AG09319 (cell line): ENCODE results near the gene CFAP46.

Source experiments
- DNase-seq: peaks from one replicate; pipeline ENCODE4 v3.0.0-alpha.2; 2010; ENCODE audit warnings: low read depth; ENCODE audit errors: extremely low read depth
- TF ChIP-seq, protein P1 (sequence below): IDR thresholded peaks from 2 replicates; pipeline ENCODE4 v1.5.1; 2011; ENCODE audit warnings: low read depth, mild to moderate bottlenecking, inconsistent platforms, low read length, moderate library complexity

The CFAP46 gene

DNA sequence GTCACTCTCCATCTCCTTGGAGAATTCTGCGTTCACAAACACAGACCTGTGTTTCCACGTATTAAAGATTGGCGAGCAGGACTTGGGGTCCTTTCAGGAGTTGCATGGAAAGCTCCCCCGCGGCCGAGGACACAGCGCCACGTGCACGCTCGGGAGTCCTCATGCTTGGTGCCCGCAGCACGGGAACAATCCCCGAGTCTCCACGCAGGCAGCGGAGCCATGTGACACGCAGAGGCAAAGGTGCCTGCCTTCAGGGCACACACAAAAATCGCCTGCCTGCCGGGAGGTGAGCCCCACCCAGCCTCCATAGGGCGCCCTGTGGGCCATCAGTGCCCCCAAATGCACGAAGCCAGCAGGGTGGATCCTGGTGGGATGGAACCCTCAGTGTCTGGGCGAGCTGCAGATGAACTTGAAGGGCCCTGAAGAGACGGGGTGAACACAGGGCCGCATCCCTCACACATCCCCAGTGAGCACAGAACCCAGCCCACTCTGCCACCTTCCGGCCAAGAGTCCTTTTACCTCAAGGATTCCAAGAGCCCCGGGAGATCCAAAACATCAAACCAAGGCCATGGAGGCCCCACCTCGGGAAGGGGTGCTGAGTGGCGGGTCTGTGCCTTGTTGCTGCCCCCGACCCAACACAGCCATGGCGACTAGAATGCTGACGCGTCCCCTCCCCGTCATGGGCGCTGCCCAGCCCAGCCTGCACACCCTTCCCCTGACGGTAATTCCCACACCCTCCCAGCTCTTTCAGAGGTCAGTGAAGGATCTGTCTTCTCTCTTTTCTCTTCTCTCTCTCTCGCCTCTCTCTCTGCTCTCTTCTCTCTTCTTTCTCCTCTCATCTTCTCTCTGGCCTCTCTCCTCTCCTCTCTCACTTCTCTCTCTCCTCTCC, 55.9 kb downstream of the CFAP46 start:
- DNase-seq, result no peak
- TF ChIP-seq, protein P1, sequence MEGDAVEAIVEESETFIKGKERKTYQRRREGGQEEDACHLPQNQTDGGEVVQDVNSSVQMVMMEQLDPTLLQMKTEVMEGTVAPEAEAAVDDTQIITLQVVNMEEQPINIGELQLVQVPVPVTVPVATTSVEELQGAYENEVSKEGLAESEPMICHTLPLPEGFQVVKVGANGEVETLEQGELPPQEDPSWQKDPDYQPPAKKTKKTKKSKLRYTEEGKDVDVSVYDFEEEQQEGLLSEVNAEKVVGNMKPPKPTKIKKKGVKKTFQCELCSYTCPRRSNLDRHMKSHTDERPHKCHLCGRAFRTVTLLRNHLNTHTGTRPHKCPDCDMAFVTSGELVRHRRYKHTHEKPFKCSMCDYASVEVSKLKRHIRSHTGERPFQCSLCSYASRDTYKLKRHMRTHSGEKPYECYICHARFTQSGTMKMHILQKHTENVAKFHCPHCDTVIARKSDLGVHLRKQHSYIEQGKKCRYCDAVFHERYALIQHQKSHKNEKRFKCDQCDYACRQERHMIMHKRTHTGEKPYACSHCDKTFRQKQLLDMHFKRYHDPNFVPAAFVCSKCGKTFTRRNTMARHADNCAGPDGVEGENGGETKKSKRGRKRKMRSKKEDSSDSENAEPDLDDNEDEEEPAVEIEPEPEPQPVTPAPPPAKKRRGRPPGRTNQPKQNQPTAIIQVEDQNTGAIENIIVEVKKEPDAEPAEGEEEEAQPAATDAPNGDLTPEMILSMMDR, result no peak

DNA sequence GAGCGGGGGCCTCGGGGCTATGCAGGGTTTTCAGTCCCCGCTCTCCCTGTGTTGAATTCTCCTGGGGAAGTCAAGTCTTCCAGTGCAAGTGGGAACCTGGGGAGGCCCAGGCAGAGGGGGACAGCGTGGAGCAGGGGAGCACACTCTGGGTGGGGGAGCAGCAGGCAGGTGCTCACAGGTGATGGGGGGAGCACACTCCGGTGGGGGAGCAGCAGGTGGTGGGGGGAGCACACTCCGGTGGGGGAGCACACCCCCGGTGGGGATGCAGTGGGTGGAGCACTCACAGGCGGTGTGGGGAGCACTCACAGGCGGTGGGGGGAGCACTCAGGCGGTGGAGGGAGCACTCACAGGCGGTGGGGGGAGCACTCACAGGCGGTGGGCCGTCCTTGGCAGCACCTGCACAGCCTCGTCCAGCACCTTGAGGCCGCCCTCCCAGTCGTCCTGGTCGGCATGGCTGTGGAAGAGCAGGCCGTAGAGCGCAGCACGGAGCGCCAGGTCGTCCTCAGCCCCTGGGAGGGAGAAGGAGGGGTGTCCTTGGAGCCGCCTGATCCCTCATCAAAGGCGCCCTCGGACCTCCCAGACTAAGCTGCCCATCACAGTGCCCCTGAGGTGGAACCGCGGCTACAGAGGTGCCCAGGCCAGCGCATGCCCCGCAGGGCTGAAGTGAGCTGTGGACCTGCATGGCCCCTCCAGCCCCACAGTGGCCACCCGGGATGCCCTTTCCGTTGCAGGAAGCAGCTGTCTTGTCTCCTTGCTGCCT, 56.7 kb downstream of the CFAP46 start:
- no peak for DNase-seq
- TF ChIP-seq, protein P1, result no peak

DNA sequence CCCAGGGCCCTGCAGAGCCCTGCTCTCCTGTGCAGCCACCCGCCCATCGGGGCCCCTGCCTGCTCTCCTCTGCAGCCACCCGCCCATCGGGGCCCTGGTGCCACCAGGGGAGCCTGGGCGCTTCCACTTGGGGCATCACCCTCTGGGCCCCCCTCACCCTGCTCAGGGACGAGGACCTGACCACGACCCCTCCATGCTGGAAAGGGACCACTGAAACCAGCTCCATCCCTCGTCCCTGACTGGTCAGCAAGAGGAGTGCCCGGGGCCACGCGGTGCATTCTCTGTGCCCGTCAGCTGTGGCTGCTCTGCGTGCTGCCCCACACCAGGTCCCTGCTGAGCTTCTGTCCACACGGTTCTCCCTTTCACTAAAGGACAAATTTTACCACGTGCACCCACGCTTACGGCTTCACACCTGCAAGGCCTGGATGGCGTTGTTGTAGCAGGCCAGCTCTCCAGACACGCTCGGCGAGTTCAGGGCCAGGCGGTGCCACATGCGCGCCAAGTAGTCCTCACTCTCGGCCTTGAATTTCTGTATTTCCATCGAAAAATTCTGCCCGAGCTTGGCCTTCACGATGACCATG, 57.6 kb downstream of the CFAP46 start:
- no peak for DNase-seq
- TF ChIP-seq, protein P1, result no peak

DNA sequence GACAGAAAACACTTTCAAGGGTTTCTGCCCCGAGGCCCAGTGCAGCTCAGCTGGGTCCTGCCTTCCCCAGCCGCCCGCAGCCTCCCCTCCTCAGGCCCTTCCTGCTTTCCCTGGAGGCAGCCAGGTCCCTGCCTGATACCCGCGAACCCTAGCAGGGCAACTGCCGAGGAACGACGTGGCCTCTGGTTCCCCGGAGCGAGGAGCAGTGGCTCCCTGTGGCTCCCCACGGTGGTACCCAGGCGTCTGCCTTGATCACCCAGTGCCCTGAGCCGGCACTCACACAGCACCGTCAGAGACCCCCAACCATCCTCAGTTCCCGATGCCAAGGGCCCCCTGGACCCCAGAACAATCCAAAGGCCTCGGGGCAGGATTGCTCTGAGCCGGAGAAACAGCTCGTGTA, 58.3 kb downstream of the CFAP46 start:
- no peak for DNase-seq
- TF ChIP-seq, protein P1, result no peak

DNA sequence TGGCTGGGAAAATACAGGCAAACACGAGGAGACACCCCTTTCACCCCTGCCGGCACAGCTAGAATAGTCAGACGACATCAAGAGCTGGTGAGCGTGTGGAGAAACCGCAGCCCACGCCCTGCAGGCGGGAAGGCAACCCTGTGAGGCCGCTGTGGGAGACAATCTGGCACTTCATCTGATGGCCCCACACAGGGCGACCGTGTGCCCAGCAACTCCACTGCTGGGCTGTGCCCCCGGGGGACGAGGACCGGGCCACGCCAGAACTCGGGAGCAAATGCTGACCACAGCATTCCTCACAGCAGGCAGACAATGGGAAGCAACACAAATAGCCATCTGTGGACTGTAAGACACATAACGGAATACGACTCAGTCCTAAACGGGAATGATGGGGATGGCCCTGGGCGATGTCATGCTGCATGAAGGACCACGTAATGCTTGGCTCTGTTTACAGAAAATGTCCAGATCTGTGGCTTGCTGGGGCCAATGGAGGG, 58.9 kb downstream of the CFAP46 start:
- DNase-seq, result no peak
- TF ChIP-seq, protein P1, result no peak

DNA sequence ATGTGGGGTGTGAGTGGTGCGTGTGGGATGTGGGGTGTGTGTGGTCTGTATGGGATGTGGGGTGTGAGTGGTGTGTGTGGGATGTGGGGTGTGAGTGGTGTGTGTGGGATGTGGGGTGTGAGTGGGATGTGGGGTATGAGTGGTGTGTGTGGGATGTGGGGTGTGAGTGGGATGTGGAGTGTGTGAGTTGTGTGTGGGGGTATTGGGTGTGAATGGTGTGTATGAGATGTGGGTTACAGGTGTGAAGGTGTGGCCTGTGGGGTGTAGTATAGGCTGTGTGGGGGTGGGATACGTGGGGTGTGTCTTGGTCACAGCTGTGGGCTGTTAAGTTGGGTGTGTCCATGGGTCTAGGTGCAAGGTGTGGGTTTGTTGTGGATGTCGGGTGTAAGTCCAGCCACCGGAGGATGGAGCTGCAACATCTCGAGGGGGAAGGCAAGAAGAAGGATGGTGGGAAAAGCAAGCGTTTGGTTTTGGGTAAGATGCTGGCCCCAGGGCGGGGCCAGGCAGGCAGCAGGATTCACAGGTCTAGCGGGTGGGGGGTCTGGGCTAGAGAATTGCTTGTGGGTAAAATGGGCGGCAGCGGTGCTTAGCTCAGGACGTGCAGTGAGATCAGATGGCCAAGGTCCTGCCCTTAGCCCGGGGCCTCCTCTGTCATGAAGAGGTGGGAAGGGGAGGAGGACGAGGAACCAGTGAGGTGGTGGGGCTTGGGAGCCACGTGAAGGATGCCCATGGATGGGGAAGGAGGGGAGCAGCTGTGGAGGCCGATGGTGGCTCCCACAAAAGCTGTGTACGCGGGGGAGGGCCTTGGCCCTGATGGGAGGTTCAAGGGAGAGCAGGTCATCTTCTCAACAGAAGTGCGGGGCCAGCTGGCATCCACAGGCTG, 60.1 kb downstream of the CFAP46 start:
- TF ChIP-seq, protein P1, result no peak
- DNase-seq, result no peak
